HG03457 (cell line): Measurements from ENCODE around the gene KCNK3.
"Not testable (repeated sequence)": the region's sequence is repeated elsewhere in the genome, so short reads cannot be mapped to it uniquely, and the experiment has no call there.

Source experiments
- ATAC-seq: cut with Tn5 transposase; IDR thresholded peaks from one replicate; pipeline ENCODE4 v1.9.1; 2021; ENCODE audit warnings: moderate number of reproducible peaks; ENCODE audit not compliant: unreplicated experiment

The KCNK3 gene

DNA sequence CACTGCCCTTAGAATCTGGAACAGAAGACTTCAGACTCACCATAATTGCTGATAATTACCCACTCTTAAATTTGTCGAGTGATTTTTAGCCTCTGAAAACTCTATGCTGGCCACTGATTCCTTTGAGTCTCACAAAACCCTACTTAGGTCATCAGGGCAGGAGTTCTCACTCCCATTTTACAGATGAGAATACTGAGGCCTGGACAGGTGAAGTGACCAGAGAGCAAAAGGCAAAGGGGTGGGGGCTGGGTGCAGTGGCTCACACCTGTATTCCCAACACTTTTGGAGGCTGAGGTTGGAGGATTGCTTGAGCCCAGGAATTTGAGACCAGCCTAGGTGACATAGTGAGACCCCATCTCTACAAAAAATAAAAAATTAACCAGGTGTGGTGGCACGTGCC is 36.8 kb downstream of the KCNK3 start:
- no peak for ATAC-seq

DNA sequence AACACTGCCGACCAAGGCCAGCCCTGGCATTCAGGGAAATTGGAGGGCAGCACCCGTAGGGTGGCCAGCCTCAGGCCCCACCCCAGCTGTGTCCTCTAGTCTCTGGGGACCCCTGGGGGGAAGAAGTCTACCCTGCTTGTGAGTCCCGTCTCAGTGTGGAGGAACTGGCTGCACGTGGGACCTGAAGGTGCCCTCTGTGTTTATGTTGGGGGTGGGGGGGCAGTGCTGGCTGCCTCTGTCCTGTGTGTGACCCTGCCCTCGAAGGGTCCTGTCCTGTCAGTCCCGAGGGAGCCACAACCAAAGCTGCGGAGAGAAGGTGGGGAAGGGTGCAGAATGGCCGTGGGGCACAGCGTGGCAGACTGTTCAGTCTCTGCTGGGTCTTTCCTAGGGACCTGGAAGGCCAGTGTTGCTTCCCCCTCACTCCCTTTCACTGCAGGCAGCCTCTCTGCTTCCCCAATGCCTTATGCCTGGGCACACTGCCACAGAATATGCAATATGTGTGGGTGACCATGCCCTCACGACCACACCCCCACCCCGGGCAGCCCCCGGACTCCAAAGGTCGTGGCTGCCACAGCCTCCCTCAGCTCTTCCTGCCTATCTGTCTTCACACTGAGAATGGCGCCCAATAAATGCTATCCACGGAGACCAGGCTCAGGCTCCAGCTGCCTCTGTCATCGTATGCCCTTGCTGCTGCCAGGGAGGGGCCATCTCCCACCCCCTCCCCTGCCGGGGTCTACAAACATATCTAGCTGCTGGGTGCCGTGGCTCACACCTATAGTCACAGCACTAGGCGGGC is 38.2 kb downstream of the KCNK3 start:
- no peak for ATAC-seq

DNA sequence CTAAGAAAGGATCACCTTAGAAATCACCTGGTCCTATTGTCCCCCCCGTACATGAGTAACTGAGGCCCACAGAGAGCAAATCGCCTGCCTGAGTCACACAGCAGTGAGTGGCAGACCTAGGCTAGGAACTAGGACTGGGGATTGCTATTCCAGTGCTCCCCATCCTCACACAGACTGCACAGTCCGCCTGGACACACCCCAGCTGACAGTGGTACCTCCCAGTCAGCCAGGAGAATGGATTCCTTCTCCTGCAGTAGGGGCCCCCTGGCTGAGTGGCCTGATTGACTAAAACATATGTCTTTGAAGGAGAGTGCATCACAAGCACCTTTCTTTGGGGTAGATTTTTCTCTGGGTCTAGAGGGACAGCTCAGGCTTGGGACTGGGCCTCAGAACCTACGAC is 39.2 kb downstream of the KCNK3 start:
- ATAC-seq, result no peak

DNA sequence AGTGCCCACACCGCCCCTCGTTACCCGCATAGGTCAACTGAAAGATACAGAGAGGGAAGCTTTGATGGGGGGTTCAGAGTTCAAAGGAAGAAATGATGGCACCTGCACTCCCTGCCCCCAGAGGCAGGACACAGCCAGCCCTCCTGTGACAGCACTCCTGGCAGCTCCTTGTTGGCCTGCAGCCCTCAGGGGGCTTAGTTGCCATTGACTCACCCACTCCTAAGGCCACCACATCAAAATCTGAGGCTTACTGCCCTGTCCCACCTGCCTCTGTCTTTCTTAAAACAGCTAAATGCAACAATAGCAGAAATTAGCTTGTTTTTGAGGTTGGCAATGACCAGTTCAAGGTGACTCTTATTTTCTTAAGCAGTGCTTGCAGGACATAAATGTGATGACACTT is 39.9 kb downstream of the KCNK3 start:
- ATAC-seq, result no peak

DNA sequence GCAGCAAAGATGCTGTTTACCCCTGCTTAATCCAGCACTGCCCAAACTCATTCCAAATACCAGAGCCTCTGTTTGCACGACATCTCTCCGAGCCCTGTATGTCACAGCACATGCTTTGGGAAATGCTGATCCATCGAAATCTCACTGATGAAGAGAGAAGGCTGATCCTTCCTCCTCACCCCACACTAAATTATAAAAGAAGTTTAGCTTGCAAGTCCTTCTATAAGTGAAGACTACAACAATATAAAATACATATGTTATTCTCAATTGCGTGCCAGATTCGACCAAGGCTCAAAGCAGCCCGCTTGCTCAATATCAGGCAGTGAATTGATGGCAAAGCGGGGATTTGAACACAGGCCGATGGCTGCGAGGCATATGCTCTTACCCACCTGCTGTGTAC is 40.9 kb downstream of the KCNK3 start:
- no peak for ATAC-seq

DNA sequence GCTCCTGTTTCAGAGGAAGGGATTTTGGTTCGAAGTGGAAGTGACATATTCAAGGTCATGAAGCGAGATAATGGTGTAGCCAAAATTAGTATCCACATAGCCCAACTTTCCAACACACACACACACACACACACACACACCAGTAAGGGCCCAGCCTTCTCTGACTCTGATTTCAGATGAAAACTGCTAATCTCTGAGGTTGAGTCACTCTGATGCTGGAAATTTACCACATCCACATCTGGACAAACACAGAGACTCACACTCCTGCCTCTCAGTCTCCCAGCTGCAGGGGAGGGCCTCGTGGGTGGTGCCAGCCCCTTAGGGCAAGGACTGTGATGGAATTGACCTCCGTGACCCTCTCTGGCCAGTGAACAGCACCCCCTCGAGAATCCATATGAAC is 42.6 kb downstream of the KCNK3 start:
- no peak for ATAC-seq

DNA sequence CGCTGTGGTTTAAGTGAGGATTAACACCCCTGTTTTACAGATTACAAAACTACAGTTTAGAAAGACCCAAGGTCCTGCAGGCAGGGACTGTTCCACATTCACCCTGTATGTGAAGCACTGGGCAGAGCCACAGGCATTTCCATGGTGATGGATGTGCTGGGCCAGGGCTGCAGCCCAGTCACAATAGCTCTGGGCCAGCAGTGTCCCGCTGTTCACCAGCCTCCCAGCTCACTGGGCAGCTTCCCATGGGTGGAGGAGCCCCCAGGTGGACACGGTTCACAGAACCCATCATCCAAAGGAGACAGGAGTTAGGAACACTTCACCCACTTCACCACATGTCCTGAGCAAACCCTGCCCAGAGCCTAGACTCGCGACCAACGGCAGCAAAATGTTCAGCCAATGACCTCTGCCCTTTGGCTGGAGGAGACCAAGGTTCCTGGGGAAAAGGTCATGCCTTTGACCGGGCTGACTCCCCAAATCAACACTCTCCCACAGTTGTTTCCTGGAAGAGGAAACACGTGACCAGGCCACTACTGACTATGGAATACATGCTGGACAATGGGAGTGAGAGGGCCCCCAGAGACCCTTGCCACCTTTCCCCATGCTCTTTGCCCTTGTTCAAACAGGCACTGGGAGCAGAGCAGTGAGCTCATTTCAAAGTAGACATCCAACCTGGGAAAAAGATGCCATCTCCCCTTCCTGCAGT is 43.5 kb downstream of the KCNK3 start:
- ATAC-seq, result no peak

DNA sequence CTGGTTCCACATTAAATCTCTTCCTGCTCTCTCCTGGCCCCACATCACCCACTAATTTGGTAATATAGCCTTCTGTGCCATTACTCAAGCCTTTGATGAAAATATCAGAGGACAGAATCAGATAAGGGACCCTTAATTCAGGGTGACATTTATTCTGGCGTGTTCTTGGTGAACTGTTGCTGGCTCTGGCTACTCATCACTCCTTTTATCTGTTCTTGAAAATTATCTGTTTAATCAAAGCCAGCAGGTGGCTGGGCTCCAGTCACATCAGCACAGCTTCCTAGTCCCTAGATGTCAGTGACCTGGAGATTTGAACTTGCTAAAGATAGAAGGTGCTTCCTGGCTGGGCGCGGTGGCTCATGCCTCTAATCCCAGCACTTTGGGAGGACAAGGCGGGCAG is 44.7 kb downstream of the KCNK3 start:
- ATAC-seq, result no peak

DNA sequence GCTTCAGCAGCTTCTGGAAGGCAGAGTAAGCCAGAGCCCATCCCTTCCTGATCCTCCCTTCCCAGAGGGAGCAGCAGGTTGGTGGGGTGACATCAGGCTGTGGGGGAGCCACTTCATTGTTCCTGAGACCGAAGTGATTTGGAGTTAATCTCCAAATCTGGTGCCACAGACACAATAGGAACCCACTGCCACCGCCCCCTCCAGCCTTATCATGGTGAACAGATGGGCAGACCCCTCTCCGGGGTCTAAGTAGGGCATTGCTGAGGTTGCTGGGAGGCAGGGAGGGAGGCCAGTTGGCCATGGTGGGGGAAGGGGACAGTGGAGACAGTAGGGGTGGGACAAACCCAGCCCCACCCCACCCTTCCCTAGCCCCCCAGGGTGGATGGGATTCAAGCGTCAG is 46.0 kb downstream of the KCNK3 start:
- no peak for ATAC-seq

DNA sequence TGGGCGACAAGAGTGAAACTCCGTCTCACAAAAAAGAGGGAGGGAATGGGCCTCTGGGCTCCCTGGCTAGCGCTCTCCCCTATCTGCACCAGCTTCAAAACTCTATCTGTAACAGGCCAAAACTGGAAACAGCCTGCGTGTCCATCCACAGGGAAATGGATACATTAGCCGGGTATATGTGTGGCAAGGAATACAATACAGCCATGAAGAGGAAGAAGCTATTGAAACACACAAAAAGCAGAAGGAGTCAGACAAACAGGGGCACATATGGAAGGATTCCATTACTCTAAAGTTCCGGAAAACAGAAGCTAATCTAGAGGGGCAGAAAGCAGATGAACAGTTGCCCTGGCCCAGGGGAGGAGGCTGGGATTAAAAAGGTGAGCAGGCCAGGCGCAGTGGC is 47.0 kb downstream of the KCNK3 start:
- no peak for ATAC-seq

DNA sequence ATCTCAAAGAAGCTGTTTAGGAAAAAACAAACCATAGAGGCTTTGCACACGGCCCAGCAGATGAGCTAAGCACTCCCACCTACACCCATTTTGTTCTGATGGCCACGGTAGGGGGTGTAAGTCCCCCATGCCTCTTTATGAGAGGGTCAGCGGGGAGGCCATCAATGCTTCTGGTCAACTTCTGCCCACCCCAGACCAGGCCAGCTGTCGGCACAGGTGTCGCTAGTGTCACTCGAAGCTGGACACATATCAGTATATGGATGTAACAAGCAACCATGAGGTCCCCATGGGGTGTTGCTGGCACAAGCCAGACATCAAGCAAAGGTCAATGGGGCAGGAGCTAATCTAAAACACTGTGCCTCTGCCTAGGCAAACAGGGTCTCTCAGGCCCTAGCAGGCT is 47.8 kb downstream of the KCNK3 start:
- ATAC-seq, result no peak

DNA sequence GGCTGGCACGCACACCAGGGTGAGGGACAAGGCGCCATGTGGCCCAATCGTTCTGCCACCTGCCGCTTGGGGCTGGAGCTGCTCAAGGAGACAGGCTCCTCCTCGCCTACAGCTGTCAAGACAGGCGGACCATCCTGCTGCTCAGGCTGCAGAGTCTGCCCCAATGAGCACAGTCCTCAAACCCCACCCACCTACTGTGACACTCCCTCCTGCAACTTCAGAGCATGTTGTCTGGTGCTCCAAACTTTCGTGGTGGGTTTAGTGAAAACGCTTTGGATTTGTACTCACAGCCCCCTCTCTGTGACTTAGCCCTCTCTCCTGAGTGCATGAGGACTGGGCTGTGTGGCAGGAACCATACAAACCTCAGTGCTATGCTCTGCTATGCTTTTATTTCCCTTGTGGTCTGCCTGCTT is 48.4 kb downstream of the KCNK3 start:
- ATAC-seq, result no peak

DNA sequence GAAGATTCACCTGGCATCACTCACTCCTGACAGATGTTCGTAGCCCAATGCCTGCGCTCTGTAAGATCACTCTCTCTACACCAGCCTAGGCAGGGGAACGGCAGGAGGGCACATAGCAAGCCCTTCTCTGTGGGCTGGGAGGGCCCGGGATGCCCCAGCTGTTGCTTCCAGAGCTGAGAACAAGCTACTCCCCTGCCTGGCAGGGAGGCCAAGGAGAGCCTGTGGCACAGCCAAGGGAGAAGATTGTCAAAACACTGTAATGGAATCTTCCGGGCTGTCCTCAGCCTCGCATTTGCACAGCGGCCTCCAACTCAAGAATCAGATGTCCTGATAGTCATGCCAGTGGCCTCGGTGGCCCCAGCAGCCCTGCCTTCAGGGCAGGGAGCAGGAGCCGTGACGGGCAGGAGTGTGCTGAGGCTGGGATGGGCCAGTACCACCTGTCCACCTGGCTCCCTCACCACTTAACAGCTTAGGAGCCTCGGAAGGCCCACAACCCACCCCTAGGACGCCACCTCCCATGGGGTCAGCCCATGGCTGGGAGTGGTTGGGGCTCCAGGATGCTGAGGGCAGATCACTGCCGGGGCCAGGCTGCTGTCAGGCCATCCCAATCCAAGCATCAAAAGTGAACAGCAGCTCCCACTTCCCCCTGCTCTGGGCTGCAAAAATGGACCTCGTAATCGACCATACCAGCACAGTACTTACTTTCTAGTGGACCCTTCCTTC is 49.7 kb downstream of the KCNK3 start:
- ATAC-seq, result no peak

DNA sequence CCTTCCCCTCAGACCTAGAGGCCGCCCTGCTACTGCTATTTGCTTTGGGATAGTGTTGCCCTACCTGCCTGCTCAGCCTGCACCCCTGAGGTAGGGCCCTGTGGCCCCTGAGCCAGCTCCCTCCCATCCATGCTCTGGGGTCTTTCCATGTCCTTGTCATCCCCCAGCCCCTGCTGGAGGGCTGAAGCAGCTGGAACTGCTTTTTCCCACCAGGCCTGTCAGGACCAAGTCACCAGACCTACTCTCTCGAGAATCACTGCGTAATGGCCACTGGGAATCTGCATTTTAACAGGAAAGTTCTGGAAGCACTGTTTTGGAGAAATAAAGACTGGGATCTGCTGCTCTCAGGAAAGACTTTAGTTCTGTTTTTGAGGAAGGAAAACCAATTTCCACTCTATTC is 51.3 kb downstream of the KCNK3 start:
- ATAC-seq, result no peak

DNA sequence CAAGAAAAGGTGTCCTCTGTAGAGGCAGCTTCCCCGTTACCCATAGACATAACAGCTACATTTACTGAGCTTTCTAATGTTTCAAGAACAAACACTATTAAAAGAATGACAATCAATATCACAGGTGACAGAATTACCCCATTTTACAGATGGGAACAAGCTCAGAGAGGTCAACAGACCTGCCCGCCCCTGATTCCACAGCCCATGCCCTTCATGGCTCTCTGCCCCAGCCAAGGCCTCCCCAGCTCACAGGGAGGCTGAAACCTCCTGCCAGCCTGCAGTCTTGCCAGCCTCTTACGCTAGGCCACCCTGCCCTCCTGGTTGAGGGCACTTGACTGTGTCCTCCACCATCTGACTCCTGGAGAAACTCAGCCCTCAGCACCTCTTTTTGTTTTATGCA is 52.4 kb downstream of the KCNK3 start:
- no peak for ATAC-seq

DNA sequence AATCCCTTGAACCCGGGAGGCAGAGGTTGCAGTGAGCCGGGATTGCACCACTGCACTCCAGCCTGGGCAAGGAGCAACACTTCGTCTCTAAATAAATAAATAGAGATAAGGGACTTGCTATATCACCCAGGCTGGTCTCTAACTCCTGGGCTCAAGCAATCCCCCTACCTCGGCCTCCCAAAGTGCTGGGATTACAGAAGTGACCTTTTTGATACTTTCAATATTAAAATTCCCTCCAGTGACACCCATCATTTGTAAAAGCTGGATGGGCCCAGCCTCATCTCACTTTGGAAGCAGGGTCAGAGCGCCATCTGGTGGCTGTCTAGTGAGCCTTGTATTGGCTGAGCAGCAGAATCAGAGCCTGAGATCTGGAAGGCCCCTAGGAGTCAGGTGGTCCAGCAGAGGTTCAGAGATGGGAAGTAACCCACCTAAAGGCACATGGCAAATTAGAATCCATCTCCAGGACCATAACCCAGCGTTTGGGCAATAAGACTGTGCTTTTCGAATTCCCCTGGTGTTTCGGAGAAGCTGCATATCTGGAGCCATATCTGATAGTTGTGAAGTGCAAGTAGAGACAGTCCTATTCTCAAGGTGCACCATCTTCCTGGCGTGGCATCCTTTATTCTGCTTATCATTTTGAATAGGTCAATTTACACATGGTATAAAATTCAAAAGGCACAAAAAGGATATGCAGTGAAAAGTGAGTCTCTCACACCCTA is 53.2 kb downstream of the KCNK3 start:
- no peak for ATAC-seq

DNA sequence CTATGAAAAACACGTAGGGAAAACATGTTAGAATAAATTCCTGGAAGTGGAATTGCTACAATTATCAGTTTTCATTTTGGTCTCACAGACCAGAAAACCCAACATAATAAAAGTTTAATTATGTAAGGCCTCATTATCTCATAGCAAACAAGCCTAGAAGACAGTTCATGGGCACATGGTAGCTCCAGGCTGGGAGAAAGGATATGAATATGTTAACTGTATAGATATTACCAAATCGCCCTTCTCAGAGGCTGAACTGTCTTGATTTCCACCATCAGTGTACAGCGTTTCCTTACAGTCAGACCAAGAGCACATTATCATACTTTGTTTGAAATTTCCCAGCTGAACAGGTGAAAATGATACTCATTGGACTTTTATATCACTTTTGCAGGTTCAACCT is 54.4 kb downstream of the KCNK3 start:
- no peak for ATAC-seq

DNA sequence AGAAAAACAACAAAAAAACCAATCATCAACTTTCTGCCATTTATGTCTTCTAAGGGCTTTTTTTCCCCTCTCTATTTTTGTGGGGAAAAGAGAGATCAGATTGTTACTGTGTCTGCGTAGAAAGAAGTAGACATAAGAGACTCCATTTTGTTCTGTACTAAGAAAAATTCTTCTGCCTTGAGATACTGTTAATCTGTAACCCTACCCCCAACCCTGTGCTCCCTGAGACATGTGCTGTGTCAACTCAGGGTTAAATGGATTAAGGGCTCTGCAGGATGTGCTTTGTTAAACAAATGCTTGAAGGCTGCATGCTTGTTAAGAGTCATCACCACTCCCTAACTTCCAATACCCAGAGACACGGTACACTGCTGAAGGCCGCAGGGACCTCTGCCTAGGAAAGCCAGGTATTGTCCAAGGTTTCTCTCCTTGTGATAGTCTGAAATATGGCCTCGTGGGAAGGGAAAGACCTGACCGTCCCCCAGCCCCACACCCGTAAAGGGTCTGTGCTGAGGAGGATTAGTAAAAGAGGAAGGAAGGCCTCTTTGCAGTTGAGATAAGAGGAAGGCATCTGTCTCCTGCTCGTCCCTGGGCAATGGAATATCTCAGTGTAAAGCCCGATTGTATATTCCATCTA is 57.4 kb downstream of the KCNK3 start:
- not testable (repeated sequence) for ATAC-seq

DNA sequence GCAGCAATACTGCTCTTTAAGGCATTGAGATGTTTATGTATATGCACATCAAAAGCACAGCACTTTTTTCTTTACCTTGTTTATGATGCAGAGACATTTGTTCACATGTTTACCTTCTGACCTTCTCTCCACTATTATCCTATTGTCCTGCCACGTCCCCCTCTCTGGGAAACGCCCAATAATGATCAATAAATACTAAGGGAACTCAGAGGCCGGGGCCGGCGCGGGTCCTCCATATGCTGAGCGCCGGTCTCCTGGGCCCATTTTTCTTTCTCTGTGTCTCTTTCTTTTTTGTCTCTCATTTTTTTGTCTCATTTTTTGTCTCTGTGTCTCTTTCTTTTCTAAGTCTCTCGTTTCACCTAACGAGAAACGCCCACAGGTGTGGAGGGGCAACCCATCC is 57.9 kb downstream of the KCNK3 start:
- ATAC-seq, result not testable (repeated sequence)

DNA sequence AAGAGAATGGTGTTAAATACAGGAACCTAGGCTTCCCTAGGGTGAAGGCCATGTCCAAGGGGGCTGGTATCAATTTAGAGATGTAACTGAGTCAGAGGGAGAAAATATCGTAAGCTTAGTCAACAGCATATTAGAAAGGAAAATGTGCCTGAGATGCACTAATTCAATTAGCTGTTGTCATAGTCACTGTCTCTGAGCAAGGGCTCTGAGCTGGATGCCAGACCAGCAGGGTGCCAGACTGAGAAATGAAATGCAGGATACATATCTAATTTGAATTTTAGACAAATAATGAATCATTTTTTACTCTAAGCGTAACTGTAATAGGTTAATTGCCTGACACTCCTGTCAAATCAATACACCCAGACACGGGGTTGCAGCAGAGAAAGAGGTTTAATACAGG is 60.1 kb downstream of the KCNK3 start:
- ATAC-seq, result no peak

DNA sequence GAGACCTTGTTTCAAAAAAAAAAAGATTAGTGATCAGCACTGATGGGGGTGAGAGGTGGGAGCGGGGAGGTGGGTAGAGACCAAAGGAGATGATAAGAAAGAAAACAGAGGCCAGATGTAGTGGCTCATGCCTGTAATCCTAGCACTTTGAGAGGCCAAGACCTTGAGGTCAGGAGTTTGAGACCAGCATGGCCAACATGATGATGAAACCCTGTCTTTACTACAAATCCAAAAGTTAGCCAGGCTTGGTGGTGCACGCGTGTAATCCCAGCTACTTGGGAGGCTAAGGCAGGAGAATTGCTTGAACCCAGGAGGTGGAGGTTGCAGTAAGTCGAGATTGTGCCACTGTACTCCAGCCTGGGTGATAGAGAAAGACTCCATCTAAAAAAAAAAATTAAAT is 62.0 kb downstream of the KCNK3 start:
- no peak for ATAC-seq
